ENCODE results near the gene PLD5.

DNA sequence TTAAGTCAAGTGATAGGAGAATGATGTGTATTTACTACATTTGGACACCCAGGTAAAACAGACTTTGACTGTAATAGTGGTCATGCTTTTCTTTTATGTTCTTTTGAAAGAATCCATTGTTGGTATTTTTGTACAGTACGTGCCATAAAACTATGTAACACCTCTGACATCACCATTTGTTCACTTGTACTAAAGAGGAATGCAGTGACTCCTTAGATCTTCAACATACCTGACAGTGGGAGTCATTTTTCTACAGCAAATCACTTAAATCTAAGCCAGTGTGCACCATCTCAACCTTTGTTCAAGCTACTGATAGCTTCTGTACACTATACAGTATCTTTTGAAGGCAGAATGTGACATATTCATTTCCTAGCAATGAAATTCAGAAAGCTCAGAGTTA lies 6.3 kb upstream of the PLD5 start:
- TF ChIP-seq, protein P1, sequence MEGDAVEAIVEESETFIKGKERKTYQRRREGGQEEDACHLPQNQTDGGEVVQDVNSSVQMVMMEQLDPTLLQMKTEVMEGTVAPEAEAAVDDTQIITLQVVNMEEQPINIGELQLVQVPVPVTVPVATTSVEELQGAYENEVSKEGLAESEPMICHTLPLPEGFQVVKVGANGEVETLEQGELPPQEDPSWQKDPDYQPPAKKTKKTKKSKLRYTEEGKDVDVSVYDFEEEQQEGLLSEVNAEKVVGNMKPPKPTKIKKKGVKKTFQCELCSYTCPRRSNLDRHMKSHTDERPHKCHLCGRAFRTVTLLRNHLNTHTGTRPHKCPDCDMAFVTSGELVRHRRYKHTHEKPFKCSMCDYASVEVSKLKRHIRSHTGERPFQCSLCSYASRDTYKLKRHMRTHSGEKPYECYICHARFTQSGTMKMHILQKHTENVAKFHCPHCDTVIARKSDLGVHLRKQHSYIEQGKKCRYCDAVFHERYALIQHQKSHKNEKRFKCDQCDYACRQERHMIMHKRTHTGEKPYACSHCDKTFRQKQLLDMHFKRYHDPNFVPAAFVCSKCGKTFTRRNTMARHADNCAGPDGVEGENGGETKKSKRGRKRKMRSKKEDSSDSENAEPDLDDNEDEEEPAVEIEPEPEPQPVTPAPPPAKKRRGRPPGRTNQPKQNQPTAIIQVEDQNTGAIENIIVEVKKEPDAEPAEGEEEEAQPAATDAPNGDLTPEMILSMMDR (IDR thresholded peaks at IDR 0.05): no peak
- no peak for TF ChIP-seq POLR2A (IDR thresholded peaks at IDR 0.05)

Data from body of pancreas (tissue), 4 donors.